Activated T-cell treated with anti-CD3 and anti-CD28 coated beads, Interleukin-2, amount 50 U/mL, for 72 hours (primary cell): ENCODE results near the gene PHPT1. TPM values are rescaled to one million over a fixed set of nuclear protein-coding genes. Genes with fewer than 3 reads are reported as not detected.

Experiments
- ATAC-seq, 2 donors: fragments of 150-1000 bp; cut with Tn5 transposase; replicated peaks in 1 of 2; 2 replicates each; pipeline ENCODE4 v1.10.0; 2021; ENCODE audit warnings: moderate library complexity in 2 of 2, mild to moderate bottlenecking in 1 of 2
- DNase-seq, 2 donors: peaks; one replicate each; pipeline ENCODE4 v3.0.0; 2021 to 2022; ENCODE audit warnings: mixed read lengths in 1 of 2
- H3K27ac Mint-ChIP-seq: one replicate; pipeline ENCODE4 v1.8.0; 2022; ENCODE audit warnings: mild to moderate bottlenecking, moderate library complexity, mixed read lengths
- H3K27me3 Mint-ChIP-seq: one replicate; pipeline ENCODE4 v1.8.0; 2022; ENCODE audit warnings: low read depth, mixed read lengths
- H3K36me3 Mint-ChIP-seq, 2 donors: one replicate each; pipeline ENCODE4 v1.8.0; 2022; ENCODE audit warnings: mixed read lengths in 2 of 2, mild to moderate bottlenecking in 1 of 2; ENCODE audit not compliant: insufficient read depth in 2 of 2
- H3K4me1 Mint-ChIP-seq: one replicate; pipeline ENCODE4 v1.8.0; 2022; ENCODE audit warnings: low read depth, mixed read lengths
- H3K4me3 Mint-ChIP-seq, 2 donors: one replicate each; pipeline ENCODE4 v1.8.0; 2022; ENCODE audit warnings: mild to moderate bottlenecking in 2 of 2, mixed read lengths in 2 of 2, moderate library complexity in 2 of 2
- H3K9me3 Mint-ChIP-seq, 2 donors: one replicate each; pipeline ENCODE4 v1.8.0; 2022; ENCODE audit warnings: mixed read lengths in 2 of 2
- total RNA-seq, 2 donors: library from RNA; stranded (reverse); gene quantifications; one replicate each; pipeline ENCODE4 v1.2.3, GENCODE V29; 2022

PHPT1 gene
- total RNA-seq, 2 donors from 2014 or later, result 95.7 to 111 TPM

GRCh38 chr9:136808075-136808805, 41.0 kb upstream of the PHPT1 start:
- Mint-ChIP-seq H3K27ac (peak overlapping the region; percentile 30), H3K4me3 (peak overlapping the region; percentile 79 to 83), H3K36me3 (peaks cover 4 to 15% of the 10 kb centered on the region in 2 donors), H3K9me3 (no peaks in the 10 kb centered on the region), H3K27me3 (no peaks in the 10 kb centered on the region), H3K4me1 (peaks cover 41% of the 10 kb centered on the region)
- DNase-seq (peak; percentile 49 to 55), ATAC-seq (peak; percentile 47 to 49)

GRCh38 chr9:136808806-136809158, 40.4 kb upstream of the PHPT1 start:
- no peaks in the 10 kb centered on the region for H3K9me3 Mint-ChIP-seq
- H3K36me3 Mint-ChIP-seq, result peaks cover 4 to 18% of the 10 kb centered on the region in 2 donors
- peak overlapping the region; percentile 30 for H3K27ac Mint-ChIP-seq
- ATAC-seq, result no peak
- peaks cover 44% of the 10 kb centered on the region for H3K4me1 Mint-ChIP-seq
- H3K4me3 Mint-ChIP-seq, result peak overlapping the region; percentile 79 to 83
- no peaks in the 10 kb centered on the region for H3K27me3 Mint-ChIP-seq
- no peak for DNase-seq

DNA sequence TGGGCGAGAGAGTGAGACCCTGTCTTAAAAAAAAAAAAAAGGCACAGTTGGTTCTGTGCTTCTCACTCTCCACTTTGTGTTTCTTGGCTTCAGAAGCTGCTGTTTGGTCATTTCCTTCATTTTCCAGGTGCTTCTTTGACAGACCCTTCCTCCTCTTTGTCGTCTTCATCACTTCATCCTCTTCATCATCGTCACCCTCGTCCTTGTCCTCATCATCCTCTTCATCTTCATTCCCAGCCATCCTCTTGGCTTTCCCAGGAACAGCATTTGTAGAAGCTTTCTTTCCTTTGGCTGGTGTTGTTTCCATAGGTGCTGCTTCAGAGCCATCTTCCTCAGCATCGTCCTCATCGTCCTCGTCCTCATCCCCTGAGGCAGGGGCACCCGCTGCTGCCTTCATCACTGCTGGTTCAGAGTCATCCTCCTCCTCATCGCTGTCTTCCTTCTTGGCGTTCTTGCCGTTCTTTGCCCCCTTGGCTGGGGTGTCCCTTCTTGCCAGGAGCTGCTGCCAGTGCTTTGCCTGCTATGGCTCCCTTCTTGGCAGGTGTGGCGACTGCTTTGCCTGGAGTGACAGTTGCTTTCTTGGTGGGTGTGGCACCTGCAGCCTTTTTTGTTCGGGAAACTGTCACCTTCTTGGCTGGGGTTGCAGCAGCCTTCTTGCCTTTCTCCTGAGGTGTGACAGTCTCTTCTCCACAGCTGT, 34.3 kb upstream of the PHPT1 start:
- DNase-seq (no peak), ATAC-seq (no peak)
- H3K9me3 Mint-ChIP-seq, result no peaks in the 10 kb centered on the region
- no peaks in the 10 kb centered on the region for H3K27me3 Mint-ChIP-seq
- H3K27ac Mint-ChIP-seq, result no peak overlapping the region
- peaks cover 8 to 21% of the 10 kb centered on the region in 2 donors for H3K36me3 Mint-ChIP-seq
- H3K4me3 Mint-ChIP-seq, result no peak overlapping the region
- peaks cover 24% of the 10 kb centered on the region for H3K4me1 Mint-ChIP-seq

DNA sequence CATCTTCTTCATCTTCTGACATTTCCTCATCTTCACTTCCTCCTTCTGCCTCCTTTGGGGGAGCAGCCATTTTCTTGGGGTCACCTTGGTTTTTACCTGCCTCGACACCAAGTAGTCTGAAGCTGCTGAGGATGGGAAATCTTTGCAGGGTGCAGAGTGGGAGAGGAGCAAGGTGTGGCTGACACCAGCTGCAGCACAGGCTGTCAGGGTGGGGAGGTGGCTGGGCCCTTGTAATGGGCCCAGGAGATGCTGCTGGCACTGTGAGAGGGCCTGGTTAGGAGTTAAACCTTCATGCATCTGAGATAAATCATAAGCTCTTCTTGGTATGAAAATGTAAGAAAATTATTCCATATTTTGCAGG, 33.8 kb upstream of the PHPT1 start:
- Mint-ChIP-seq H3K27ac (no peak overlapping the region), H3K4me1 (peaks cover 20% of the 10 kb centered on the region), H3K4me3 (no peak overlapping the region), H3K36me3 (peaks cover 8 to 21% of the 10 kb centered on the region in 2 donors), H3K9me3 (no peaks in the 10 kb centered on the region), H3K27me3 (no peaks in the 10 kb centered on the region)
- DNase-seq (no peak), ATAC-seq (no peak)

DNA sequence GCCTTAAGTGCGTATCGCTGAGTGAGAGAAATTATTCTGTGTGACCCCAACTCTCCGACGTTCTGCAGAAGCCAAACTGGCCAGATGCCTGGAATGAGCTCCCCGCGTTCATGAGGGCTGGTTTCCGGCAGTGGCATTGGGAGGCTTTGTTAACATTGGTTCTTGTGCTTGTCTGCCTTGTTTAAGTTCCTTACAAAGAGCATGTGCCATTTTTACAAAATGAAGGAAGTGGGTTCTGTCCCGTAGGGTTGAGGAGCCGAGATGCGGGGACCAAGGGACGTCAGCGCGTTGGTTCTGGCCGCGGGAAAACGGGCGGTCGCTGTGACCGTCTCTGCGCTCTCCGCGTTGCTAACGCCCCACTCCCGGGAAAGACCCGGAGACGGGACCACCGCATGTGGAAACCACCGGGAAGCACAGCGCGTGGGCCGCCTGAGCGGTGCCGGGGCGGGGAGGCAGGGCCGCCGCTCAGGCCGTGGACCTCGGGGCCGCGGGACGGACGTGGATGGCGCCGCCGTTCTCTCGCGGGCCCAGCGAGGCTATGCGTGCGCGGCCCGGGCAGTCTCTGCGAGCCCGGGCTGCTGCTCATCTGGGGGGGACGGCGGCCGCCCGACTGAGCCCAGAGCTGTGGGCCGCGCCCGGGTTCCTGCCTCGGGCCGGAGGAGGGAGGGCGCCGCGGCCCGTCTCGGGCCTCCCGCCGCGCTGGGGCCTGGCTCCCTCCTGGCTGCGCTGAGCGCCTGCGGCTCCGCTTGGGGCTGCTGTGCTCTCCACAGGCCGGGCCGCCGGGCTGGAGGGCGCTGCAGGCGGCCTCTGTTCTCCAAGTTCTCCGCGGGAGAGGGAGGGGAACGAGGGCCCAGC, 28.0 kb upstream of the PHPT1 start:
- no peak for ATAC-seq
- H3K27ac Mint-ChIP-seq, result no peak overlapping the region

DNA sequence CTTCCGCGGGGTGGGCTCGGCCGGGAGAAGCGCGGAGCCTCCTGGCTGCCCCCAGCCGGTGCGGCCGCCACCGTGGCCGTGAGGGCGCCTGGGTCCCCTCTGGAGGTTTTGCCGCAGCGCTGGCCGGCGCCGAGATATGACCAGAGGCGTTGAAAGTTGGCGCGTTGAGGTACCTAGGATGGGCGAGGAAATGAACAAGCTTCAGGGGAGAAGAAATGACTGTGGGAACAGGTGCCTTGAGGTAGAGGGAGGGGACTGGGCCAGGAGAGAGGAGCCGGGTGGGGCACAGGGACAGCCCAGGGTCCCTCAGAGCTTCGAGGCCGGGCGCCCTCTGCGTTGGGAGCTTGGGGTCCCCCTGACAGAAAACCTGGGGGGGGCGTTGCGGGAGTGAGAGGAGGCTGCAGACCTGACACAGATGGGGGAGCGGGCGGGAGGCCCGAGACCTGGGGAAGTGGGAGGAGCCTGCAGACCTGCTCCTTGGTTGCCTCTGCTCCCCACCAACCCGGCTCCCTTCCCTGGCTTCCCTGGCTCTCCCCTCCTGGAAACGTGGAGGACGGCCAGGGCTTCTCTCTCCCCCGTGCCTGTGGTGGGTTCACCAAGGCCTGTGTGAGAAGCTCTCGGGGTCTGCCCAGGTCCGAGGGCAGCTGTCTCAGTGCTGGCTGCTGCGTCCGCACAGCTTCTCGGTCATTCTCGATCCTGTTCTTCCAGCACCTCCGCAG, 27.2 kb upstream of the PHPT1 start:
- H3K4me3 Mint-ChIP-seq, result no peak overlapping the region
- H3K27me3 Mint-ChIP-seq, result no peaks in the 10 kb centered on the region
- peaks cover 2 to 7% of the 10 kb centered on the region in 2 donors for H3K36me3 Mint-ChIP-seq
- no peaks in the 10 kb centered on the region for H3K9me3 Mint-ChIP-seq
- peaks cover 9% of the 10 kb centered on the region for H3K4me1 Mint-ChIP-seq
- no peak for DNase-seq
- H3K27ac Mint-ChIP-seq, result no peak overlapping the region
- ATAC-seq, result no peak

More for the DNA sequence above, 28.0 kb upstream of the PHPT1 start:
- Mint-ChIP-seq H3K27me3 (no peaks in the 10 kb centered on the region), H3K4me1 (peaks cover 9% of the 10 kb centered on the region), H3K36me3 (peaks cover 4 to 7% of the 10 kb centered on the region in 2 donors), H3K9me3 (no peaks in the 10 kb centered on the region), H3K4me3 (no peak overlapping the region)
- DNase-seq, result no peak

DNA sequence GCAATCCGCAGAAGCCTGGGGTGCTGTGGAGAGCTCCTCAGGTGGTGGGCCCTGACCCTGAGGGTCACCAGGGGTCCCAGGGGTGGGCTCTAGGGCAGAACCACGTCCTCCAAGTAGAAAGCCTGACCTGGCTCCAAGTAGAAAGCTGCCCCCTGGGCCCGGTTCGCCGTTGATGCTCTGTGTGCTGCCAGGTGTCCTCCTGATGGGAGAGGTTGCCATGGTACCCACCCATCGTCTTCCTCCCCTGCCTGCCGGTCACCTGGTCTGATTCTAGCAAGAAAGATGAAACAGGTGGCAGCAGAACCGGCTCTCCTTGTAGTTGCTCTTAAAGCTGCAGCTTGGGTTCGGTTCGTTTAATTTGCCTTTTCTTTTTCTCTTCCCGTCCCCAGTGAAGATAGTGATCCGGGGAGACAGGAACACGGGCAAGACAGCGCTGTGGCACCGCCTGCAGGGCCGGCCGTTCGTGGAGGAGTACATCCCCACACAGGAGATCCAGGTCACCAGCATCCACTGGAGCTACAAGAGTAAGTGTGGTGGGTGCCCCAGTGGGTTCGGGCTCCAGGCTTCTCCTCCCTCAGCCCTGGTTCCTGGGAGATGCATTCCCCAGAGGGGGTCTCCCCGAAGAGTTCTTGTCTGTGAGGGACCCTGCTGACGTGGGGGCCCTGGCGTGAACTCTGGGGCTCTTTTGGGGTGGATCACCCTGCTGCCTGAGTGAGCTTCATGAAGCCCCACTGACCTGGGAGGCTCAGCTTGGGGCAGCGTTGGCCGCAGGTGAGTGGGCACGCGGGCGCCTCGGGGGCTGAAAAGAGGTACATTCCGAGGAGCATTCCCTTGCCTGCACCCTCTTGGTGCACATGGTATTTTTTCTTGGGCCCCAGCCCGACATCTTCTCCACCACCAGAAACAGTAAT, 25.8 kb upstream of the PHPT1 start:
- H3K36me3 Mint-ChIP-seq, result peaks cover 2 to 5% of the 10 kb centered on the region in 2 donors
- ATAC-seq, result no peak
- H3K27ac Mint-ChIP-seq, result no peak overlapping the region

GRCh38 chr9:136824496-136825225, 24.5 kb upstream of the PHPT1 start:
- no peak overlapping the region for H3K27ac Mint-ChIP-seq
- H3K36me3 Mint-ChIP-seq, result peaks cover 0 to 5% of the 10 kb centered on the region in 2 donors
- ATAC-seq, result no peak
- no peak overlapping the region for H3K4me3 Mint-ChIP-seq
- DNase-seq, result no peak
- H3K4me1 Mint-ChIP-seq, result peaks cover 9% of the 10 kb centered on the region
- no peaks in the 10 kb centered on the region for H3K27me3 Mint-ChIP-seq
- H3K9me3 Mint-ChIP-seq, result no peaks in the 10 kb centered on the region

More for the DNA sequence above, 25.8 kb upstream of the PHPT1 start:
- Mint-ChIP-seq H3K4me1 (peaks cover 9% of the 10 kb centered on the region), H3K27me3 (no peaks in the 10 kb centered on the region), H3K4me3 (no peak overlapping the region), H3K9me3 (no peaks in the 10 kb centered on the region)
- no peak for DNase-seq

- DNase-seq (no peak), ATAC-seq (no peak)
- no peaks in the 10 kb centered on the region for H3K27me3 Mint-ChIP-seq
- H3K36me3 Mint-ChIP-seq, result peaks cover 0 to 5% of the 10 kb centered on the region in 2 donors
- no peak overlapping the region for H3K27ac Mint-ChIP-seq
- H3K9me3 Mint-ChIP-seq, result no peaks in the 10 kb centered on the region
- peaks cover 7% of the 10 kb centered on the region for H3K4me1 Mint-ChIP-seq
- no peak overlapping the region for H3K4me3 Mint-ChIP-seq
These were observed 23.7 kb upstream of the PHPT1 start for GRCh38 chr9:136825295-136826187.

DNA sequence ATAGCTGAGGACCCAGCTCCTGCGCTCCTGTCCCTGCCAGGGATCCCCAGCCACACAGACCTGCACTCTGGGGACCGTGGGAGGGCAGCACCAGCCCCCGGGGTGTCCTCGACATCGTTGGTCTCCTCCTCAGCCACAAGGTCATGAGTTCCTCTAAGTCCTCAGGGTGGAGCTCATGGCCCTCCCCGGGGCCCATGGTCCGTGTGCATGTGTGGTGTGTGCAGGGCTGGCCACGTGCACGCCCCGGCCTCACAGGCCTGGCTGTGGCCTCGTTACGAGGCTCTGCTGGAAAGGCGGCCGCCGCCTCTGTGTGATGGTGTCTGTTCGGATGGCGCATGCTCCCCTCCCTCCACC, 23.0 kb upstream of the PHPT1 start:
- Mint-ChIP-seq H3K4me1 (peaks cover under 1% of the 10 kb centered on the region), H3K27ac (no peak overlapping the region), H3K36me3 (peaks cover 0 to 5% of the 10 kb centered on the region in 2 donors), H3K27me3 (no peaks in the 10 kb centered on the region), H3K4me3 (no peak overlapping the region), H3K9me3 (no peaks in the 10 kb centered on the region)
- ATAC-seq (no peak), DNase-seq (no peak)
